Measurements from ENCODE around the gene RPS6KA6. TPM values are rescaled to one million over a fixed set of nuclear protein-coding genes. Genes with fewer than 3 reads are reported as not detected.

The RPS6KA6 gene
- total and polyA plus RNA-seq, 2 of the 13 experiments (the other 11 are each of a cell fraction or from before 2014, with no cell fraction given), result not detected

DNA sequence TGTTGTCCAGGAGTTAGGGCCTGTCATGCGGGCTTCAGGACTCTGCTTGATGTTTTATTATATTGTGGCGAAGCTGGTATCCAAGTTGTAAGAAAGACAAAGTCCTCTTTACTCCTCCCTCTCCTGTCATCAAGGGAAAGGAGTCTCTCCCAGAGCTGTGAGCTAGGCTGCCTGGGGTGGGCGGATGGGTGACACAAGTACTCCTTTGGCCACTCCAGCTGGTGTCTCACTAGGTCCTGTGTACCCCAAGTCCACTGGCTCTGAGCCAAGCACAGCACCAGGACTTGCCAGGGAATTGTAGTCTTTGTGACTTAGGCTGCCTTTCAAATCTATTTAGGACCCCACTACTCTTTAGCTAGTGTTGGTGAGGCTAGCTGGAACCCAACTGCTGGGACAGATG lies 36.7 kb upstream of the RPS6KA6 start:
- WGBS (ENCODE audit: low lambda C conversion rate), result 0% methylated on average over 1 of the region's 3 CpGs
- ATAC-seq (no peak), DNase-seq (ENCODE audit: low spot score) (no peak), FAIRE-seq (no peak)
- in situ Hi-C loops (cut with HindIII; ENCODE audit: extremely low pct_ligation_motif_present, low pct_unique_long_range_greater_than_20kb) (no loop called here), intact Hi-C loops (cut with micrococcal nuclease; ENCODE audit: unreplicated experiment) (no loop called here)
- TF ChIP-seq ZNF264 (CRISPR knock-in tag; IDR thresholded peaks at IDR 0.05), result no peak
- TF ChIP-seq, protein P1, sequence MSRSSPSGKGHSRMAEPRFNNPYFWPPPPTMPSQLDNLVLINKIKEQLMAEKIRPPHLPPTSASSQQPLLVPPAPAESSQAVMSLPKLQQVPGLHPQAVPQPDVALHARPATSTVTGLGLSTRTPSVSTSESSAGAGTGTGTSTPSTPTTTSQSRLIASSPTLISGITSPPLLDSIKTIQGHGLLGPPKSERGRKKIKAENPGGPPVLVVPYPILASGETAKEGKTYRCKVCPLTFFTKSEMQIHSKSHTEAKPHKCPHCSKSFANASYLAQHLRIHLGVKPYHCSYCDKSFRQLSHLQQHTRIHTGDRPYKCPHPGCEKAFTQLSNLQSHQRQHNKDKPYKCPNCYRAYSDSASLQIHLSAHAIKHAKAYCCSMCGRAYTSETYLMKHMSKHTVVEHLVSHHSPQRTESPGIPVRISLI (CRISPR knock-in tag; IDR thresholded peaks at IDR 0.05; ENCODE audit: borderline replicate concordance), result no peak
- TF ChIP-seq, protein P2, sequence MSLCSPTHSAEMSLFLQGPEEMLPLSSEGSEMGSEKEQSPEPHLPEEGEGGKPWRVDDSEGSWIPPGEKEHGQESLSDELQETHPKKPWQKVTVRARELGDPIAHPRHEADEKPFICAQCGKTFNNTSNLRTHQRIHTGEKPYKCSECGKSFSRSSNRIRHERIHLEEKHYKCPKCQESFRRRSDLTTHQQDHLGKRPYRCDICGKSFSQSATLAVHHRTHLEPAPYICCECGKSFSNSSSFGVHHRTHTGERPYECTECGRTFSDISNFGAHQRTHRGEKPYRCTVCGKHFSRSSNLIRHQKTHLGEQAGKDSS (CRISPR knock-in tag; IDR thresholded peaks at IDR 0.05; ENCODE audit: borderline replicate concordance, low read depth), result no peak
- no peaks in the 10 kb centered on the region for H3K79me2 ChIP-seq (ENCODE audit: insufficient read depth, low read length)
- H3K4me2 ChIP-seq (ENCODE audit: low read depth, low read length), result no peak overlapping the region
- no peak overlapping the region for H3K4me3 ChIP-seq (replicated peaks in 1 of 3; ENCODE audit: insufficient read depth in 1 of 3, low read depth in 2 of 3, low read length in 3 of 3)
- no peak overlapping the region for H2AFZ ChIP-seq (ENCODE audit: low read length)
- no peaks in the 10 kb centered on the region for H4K20me1 ChIP-seq (ENCODE audit: insufficient read depth, low read length)
- ChIA-PET CTCF (ENCODE audit: low intra/inter-chr PET ratio, low total read pairs) (no interaction called here), POLR2A (no interaction called here)
- no peaks in the 10 kb centered on the region for H3K36me3 ChIP-seq (replicated peaks in 1 of 2; ENCODE audit: control insufficient read depth in 1 of 2, insufficient read depth in 2 of 2, low read length in 2 of 2)
- no peaks in the 10 kb centered on the region for H3K4me1 ChIP-seq (ENCODE audit: insufficient read depth, low read length)
- H3K27ac ChIP-seq (ENCODE audit: extremely low read length, insufficient read depth, low read length), result no peak overlapping the region
- no peaks in the 10 kb centered on the region for H3K9me3 ChIP-seq (ENCODE audit: low read length)
- BruUV-seq (replicated peaks), result no TSS peak
- H3K9ac ChIP-seq (ENCODE audit: insufficient read depth, low read depth, low read length), result no peak overlapping the region
- H3K27me3 ChIP-seq (ENCODE audit: control insufficient read depth in 1 of 2, insufficient read depth in 2 of 2, low read length in 2 of 2), result no peaks in the 10 kb centered on the region

DNA sequence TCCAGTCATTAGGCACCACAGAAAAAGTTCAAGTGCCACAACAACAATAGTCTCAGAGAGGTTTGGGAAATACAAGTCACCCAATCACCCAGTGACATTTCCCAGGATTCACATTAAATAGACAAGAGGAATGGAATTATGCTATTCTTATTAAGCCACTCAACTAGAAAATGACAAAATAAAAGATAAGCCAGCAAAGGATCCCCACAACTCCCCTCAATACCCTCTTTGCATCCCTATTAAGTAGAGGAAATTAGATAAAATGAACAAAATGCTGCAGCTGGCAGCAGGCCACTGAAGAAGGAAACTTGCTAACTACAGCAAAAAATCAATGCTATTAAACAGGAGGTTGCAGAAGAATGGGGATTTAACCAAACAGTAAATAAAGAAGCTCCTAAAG lies 35.3 kb upstream of the RPS6KA6 start:
- in situ Hi-C loops (cut with HindIII; ENCODE audit: extremely low pct_ligation_motif_present, low pct_unique_long_range_greater_than_20kb) (no loop called here), intact Hi-C loops (cut with micrococcal nuclease; ENCODE audit: unreplicated experiment) (no loop called here)
- H3K27me3 ChIP-seq (ENCODE audit: control insufficient read depth in 1 of 2, insufficient read depth in 2 of 2, low read length in 2 of 2), result no peaks in the 10 kb centered on the region
- DNase-seq (ENCODE audit: low spot score) (no peak), ATAC-seq (no peak), FAIRE-seq (no peak)
- no peak overlapping the region for H3K27ac ChIP-seq (ENCODE audit: extremely low read length, insufficient read depth, low read length)
- no peaks in the 10 kb centered on the region for H4K20me1 ChIP-seq (ENCODE audit: insufficient read depth, low read length)
- BruUV-seq (replicated peaks), result no TSS peak
- TF ChIP-seq FOXJ3 (CRISPR knock-in tag; IDR thresholded peaks at IDR 0.05; ENCODE audit: borderline replicate concordance) (no peak), NR2F6 (IDR thresholded peaks at IDR 0.05) (no peak), NR2F6 (CRISPR knock-in tag; IDR thresholded peaks at IDR 0.05) (no peak), RFX3 (CRISPR knock-in tag; IDR thresholded peaks at IDR 0.05) (no peak), ZNF557 (CRISPR knock-in tag; IDR thresholded peaks at IDR 0.05) (no peak)
- TF ChIP-seq, protein P3, sequence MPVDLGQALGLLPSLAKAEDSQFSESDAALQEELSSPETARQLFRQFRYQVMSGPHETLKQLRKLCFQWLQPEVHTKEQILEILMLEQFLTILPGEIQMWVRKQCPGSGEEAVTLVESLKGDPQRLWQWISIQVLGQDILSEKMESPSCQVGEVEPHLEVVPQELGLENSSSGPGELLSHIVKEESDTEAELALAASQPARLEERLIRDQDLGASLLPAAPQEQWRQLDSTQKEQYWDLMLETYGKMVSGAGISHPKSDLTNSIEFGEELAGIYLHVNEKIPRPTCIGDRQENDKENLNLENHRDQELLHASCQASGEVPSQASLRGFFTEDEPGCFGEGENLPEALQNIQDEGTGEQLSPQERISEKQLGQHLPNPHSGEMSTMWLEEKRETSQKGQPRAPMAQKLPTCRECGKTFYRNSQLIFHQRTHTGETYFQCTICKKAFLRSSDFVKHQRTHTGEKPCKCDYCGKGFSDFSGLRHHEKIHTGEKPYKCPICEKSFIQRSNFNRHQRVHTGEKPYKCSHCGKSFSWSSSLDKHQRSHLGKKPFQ (CRISPR knock-in tag; IDR thresholded peaks at IDR 0.05; ENCODE audit: insufficient replicate concordance), result no peak
- no peak overlapping the region for H2AFZ ChIP-seq (ENCODE audit: low read length)
- H3K79me2 ChIP-seq (ENCODE audit: insufficient read depth, low read length), result no peaks in the 10 kb centered on the region
- CTCF ChIA-PET (ENCODE audit: low intra/inter-chr PET ratio, low total read pairs), result no interaction called here
- H3K9ac ChIP-seq (ENCODE audit: insufficient read depth, low read depth, low read length), result no peak overlapping the region
- POLR2A ChIA-PET, result no interaction called here
- H3K36me3 ChIP-seq (replicated peaks in 1 of 2; ENCODE audit: control insufficient read depth in 1 of 2, insufficient read depth in 2 of 2, low read length in 2 of 2), result no peaks in the 10 kb centered on the region
- no peaks in the 10 kb centered on the region for H3K9me3 ChIP-seq (ENCODE audit: low read length)
- H3K4me2 ChIP-seq (ENCODE audit: low read depth, low read length), result no peak overlapping the region
- no peak overlapping the region for H3K4me3 ChIP-seq (replicated peaks in 1 of 3; ENCODE audit: insufficient read depth in 1 of 3, low read depth in 2 of 3, low read length in 3 of 3)
- H3K4me1 ChIP-seq (ENCODE audit: insufficient read depth, low read length), result no peaks in the 10 kb centered on the region
